Measurements from ENCODE around the gene ARL5B. TPM values are rescaled to one million over a fixed set of nuclear protein-coding genes. Genes with fewer than 3 reads are reported as not detected.
A peak's percentile ranks its signal among the peaks of the same experiment; 100 is the strongest.

ARL5B gene
- total and polyA plus RNA-seq, 2 of the 4 experiments (the other 2 are of a cell fraction): 5.9 to 12.0 TPM

DNA sequence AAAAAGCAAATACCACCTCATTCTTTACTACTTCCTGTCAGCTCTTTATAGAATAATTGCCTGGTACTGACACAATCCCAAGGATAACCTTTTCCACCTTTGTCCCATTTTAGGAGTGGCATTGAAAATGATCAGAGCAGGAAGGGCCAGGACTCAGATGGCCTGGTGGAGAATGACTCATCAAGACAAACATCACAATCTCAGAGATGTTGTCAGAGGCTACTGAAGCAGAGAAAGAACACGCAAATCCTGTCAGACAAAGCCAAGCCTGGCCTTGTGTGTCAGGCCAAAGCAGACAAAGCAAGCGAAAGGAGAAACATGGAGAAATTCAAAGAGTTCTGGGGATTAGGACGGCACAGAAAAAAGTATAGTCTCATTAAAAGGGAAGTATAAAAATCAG lies 48.7 kb upstream of the ARL5B start (continued):
- TF ChIP-seq, protein P1, sequence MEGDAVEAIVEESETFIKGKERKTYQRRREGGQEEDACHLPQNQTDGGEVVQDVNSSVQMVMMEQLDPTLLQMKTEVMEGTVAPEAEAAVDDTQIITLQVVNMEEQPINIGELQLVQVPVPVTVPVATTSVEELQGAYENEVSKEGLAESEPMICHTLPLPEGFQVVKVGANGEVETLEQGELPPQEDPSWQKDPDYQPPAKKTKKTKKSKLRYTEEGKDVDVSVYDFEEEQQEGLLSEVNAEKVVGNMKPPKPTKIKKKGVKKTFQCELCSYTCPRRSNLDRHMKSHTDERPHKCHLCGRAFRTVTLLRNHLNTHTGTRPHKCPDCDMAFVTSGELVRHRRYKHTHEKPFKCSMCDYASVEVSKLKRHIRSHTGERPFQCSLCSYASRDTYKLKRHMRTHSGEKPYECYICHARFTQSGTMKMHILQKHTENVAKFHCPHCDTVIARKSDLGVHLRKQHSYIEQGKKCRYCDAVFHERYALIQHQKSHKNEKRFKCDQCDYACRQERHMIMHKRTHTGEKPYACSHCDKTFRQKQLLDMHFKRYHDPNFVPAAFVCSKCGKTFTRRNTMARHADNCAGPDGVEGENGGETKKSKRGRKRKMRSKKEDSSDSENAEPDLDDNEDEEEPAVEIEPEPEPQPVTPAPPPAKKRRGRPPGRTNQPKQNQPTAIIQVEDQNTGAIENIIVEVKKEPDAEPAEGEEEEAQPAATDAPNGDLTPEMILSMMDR (conservative IDR thresholded peaks at IDR 0.05; ENCODE audit: low read depth, low read length): no peak
- no peak for TF ChIP-seq RFX5 (IDR thresholded peaks at IDR 0.05; ENCODE audit: low read depth, low read length)
- no peak for TF ChIP-seq RAD21 (IDR thresholded peaks at IDR 0.05; ENCODE audit: low read length)

DNA sequence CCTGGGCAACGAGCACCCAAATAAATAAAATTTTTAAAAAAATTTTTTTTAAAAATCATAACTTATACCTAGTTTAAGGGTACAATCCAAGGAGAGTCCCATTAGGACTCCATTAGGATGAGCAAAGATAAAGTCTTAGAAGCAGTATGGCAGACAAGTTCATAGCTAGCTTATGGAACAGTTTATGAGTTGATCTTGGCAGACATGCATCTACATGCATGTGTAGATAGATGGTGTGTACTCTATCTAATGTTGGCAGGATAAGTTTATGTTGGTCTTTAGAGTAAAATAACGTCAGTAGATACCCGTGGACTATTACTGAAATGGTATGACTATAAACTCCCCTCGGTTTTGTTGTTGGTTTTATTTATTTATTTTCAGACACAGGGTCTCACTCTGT lies 48.1 kb upstream of the ARL5B start:
- no peak overlapping the region for H3K4me3 ChIP-seq (ENCODE audit: insufficient read depth, low read depth, low read length)
- no peaks in the 10 kb centered on the region for H3K9me3 ChIP-seq (ENCODE audit: control insufficient read depth, insufficient read depth, low read length)
- BruUV-seq (replicated peaks): no TSS peak
- no peak overlapping the region for H2AFZ ChIP-seq (replicated peaks; ENCODE audit: low read length, poor library complexity)
- no CpG with 5 or more reads among the region's 4 CpGs for WGBS, 2 experiments (ENCODE audit: extremely low coverage in 2 of 2, insufficient read length in 1 of 2)
- H3K9ac ChIP-seq (ENCODE audit: low read depth, low read length): no peak overlapping the region
- no peaks in the 10 kb centered on the region; the same call in 1 of the 2 replicates for H3K36me3 ChIP-seq (ENCODE audit: control insufficient read depth, insufficient read depth, low read length)
- H3K23ac ChIP-seq (ENCODE audit: low read depth, low read length): no peak overlapping the region
- peak overlapping the region; percentile 26; the same call in 1 of the 2 replicates for H3K18ac ChIP-seq (ENCODE audit: low read depth, low read length)
- peak overlapping the region; percentile 42; the same call in 1 of the 2 replicates for H3K14ac ChIP-seq (replicated peaks; ENCODE audit: low read depth, low read length)
- ChIA-PET CTCF (no interaction called here), POLR2A (ENCODE audit: unreplicated experiment) (no interaction called here)
- 0 out of 2 replicates have a peak overlapping the region, but pooled peaks have one; percentile 67 for H2AK5ac ChIP-seq (ENCODE audit: low read depth, low read length)
- H3K4ac ChIP-seq (ENCODE audit: low read depth, low read length): peak overlapping the region; percentile 54; the same call in 1 of the 2 replicates
- intact Hi-C loops (cut with micrococcal nuclease) (no loop called here), dilution Hi-C loops (cut with HindIII; ENCODE audit: low sequenced_read_pairs, unreplicated experiment) (no loop called here), in situ Hi-C loops (cut with MboI; ENCODE audit: low sequenced_read_pairs) (no loop called here)
- peak overlapping the region; percentile 36; the same call in 1 of the 2 replicates for H4K5ac ChIP-seq (ENCODE audit: low read depth, low read length)
- peak overlapping the region; percentile 6 for H2BK5ac ChIP-seq (ENCODE audit: low read depth, low read length, poor library complexity, severe bottlenecking)
- peaks cover 7% of the 10 kb centered on the region for H3K4me1 ChIP-seq (ENCODE audit: control insufficient read depth, insufficient read depth, low read length)
- DNase-seq (no peak), ATAC-seq (ENCODE audit: low read depth) (no peak)
- no peak overlapping the region for H3K27ac ChIP-seq (ENCODE audit: insufficient read depth, low read length)
- H4K20me1 ChIP-seq (ENCODE audit: insufficient read depth, low read length): no peaks in the 10 kb centered on the region
- no peaks in the 10 kb centered on the region for H3K27me3 ChIP-seq (ENCODE audit: control insufficient read depth, insufficient read depth, low read length)
- peaks cover 3 to 7% of the 10 kb centered on the region in 2 experiments; a peak in 2 of 4 replicates for H3K79me1 ChIP-seq (ENCODE audit: low read depth in 1 of 2, low read length in 2 of 2)
- peak overlapping the region; percentile 1; the same call in 1 of the 3 replicates for H2BK15ac ChIP-seq (ENCODE audit: low read depth, low read length)
- H3K56ac ChIP-seq (ENCODE audit: extremely low read depth, insufficient read depth, low read length): no peak overlapping the region
- 0 out of 2 replicates have a peak, but pooled peaks cover 3% of the 10 kb centered on the region for H3K9me1 ChIP-seq (ENCODE audit: insufficient read depth, low read length)
- no peak overlapping the region for H2BK20ac ChIP-seq (ENCODE audit: low read depth, low read length)
- H4K91ac ChIP-seq (ENCODE audit: insufficient read depth, low read depth, low read length): no peak overlapping the region
- no peak overlapping the region for H2AK9ac ChIP-seq (replicated peaks; ENCODE audit: low read depth, low read length, poor library complexity)
- no peak overlapping the region for H3K4me2 ChIP-seq (ENCODE audit: low read depth, low read length)
- H4K8ac ChIP-seq (ENCODE audit: low read depth in 2 of 2, low read length in 2 of 2): peak overlapping the region in 1 of 2 experiments; percentile 32; a peak in 2 of 4 replicates
- H2BK120ac ChIP-seq (ENCODE audit: low read depth, low read length): peak overlapping the region; percentile 13; the same call in 1 of the 2 replicates
- TF ChIP-seq, protein P2, sequence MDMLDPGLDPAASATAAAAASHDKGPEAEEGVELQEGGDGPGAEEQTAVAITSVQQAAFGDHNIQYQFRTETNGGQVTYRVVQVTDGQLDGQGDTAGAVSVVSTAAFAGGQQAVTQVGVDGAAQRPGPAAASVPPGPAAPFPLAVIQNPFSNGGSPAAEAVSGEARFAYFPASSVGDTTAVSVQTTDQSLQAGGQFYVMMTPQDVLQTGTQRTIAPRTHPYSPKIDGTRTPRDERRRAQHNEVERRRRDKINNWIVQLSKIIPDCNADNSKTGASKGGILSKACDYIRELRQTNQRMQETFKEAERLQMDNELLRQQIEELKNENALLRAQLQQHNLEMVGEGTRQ (IDR thresholded peaks at IDR 0.05; ENCODE audit: low read depth, low read length): no peak
- TF ChIP-seq, protein P3, sequence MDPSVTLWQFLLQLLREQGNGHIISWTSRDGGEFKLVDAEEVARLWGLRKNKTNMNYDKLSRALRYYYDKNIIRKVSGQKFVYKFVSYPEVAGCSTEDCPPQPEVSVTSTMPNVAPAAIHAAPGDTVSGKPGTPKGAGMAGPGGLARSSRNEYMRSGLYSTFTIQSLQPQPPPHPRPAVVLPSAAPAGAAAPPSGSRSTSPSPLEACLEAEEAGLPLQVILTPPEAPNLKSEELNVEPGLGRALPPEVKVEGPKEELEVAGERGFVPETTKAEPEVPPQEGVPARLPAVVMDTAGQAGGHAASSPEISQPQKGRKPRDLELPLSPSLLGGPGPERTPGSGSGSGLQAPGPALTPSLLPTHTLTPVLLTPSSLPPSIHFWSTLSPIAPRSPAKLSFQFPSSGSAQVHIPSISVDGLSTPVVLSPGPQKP (IDR thresholded peaks at IDR 0.05; ENCODE audit: borderline replicate concordance, low read depth, low read length): no peak
- TF ChIP-seq CHD1 (IDR thresholded peaks at IDR 0.05; ENCODE audit: low read depth, low read length): no peak
- TF ChIP-seq RCOR1 (IDR thresholded peaks at IDR 0.05; ENCODE audit: insufficient replicate concordance, low read length): no peak
- TF ChIP-seq, protein P1 (conservative IDR thresholded peaks at IDR 0.05; ENCODE audit: low read depth, low read length): no peak
- no peak for TF ChIP-seq SMC3 (IDR thresholded peaks at IDR 0.05; ENCODE audit: low read depth, low read length)
- TF ChIP-seq FOS (IDR thresholded peaks at IDR 0.05; ENCODE audit: low read depth, low read length): no peak
- TF ChIP-seq BHLHE40 (IDR thresholded peaks at IDR 0.05; ENCODE audit: low read depth, low read length): no peak

Measured in IMR-90 (cell line).